ENCODE data around the gene ZNF93. TPM values are rescaled to one million over a fixed set of nuclear protein-coding genes. Genes with fewer than 3 reads are reported as not detected.
"Not testable (repeated sequence)": the region's sequence is repeated elsewhere in the genome, so short reads cannot be mapped to it uniquely, and the experiment has no call there.

The ZNF93 gene
- total and polyA plus RNA-seq, 2 donors: 5.8 to 23.1 TPM

DNA sequence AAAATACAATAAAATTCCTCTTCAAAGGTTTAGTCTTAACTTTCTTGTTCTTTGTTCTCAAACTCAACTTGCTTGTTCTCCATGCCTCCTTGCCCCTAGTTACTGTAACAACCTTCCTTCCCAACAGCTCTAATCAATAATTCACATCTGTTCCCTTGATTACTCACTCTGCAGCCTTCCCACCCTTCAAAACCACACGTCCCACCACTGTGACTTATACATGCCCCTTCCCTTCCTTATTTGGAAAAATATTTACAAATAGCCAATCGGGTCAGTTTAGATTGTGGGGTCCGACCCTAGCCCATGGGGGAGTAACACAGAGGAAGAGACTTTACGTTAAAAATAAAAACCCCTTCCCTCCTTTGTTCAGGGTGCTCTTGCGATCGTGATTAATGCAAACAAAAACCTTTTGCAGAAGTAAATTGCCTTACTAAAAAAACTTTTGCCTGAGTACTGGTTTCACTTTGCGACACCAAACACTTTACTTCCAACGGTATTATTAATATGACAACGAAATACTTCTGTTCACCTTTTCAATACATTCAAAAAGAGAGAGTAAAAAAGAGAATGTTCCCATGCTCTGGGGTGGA, 512 bp upstream of the ZNF93 start:
- Histone ChIP-seq H3K27ac (ENCODE audit: low read depth) (no peak overlapping the region), H3K4me3 (ENCODE audit: low read depth, low read length) (peak overlapping the region; percentile 54), H3K36me3 (ENCODE audit: insufficient read depth) (no peaks in the 10 kb centered on the region), H3K4me1 (ENCODE audit: insufficient read depth) (no peaks in the 10 kb centered on the region)
- no peak for DNase-seq (ENCODE audit: extremely low spot score)
- under 1% methylated on average over 9 of the region's 9 CpGs for WGBS

DNA sequence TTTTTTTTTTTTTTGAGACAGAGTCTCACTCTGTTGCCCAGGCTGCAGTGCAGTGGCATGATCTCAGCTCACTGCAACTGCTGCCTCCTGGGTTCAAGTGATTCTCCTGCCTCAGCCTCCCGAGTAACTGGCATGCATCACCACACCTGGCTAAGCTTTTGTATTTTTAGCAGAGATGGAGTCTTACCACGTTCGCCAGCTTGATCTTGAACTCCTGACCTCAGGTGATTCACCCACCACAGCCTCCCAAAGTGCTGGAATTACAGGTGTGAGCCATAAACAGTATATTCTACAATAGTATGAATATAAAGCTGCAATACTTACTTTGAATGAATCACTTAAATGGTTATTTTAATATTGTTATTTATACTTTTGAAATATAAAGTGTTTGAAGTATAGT, 6.8 kb downstream of the ZNF93 start:
- WGBS: 77% methylated on average over 3 of the region's 3 CpGs
- DNase-seq (ENCODE audit: extremely low spot score); H3K4me3 ChIP-seq (ENCODE audit: low read depth, low read length); H3K27ac ChIP-seq (ENCODE audit: low read depth); H3K4me1 ChIP-seq (ENCODE audit: insufficient read depth); H3K36me3 ChIP-seq (ENCODE audit: insufficient read depth): not testable (repeated sequence)

DNA sequence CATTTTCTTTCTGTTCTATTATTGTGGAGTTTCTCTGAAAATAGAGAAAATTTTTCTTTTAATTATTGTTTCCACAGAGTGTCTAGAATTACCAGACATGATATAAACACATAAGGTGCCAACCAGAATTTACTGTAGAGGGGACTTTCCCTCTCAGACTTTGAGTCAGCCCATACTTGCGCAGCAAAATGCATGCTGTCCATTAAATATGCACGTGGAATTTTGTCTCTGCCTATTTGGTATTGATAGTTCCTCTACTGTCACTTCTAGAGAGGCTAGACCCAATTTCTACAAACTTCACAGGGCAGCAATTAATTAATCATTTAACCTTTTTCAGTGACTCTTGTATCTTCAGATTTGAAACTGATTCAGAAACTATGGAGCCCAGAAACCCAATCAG, 8.9 kb downstream of the ZNF93 start:
- no peak for DNase-seq (ENCODE audit: extremely low spot score)
- 90% methylated on average over 2 of the region's 2 CpGs for WGBS
- H3K36me3 ChIP-seq (ENCODE audit: insufficient read depth): no peaks in the 10 kb centered on the region
- no peak overlapping the region for H3K4me3 ChIP-seq (ENCODE audit: low read depth, low read length)
- peaks cover 2% of the 10 kb centered on the region for H3K4me1 ChIP-seq (ENCODE audit: insufficient read depth)
- H3K27ac ChIP-seq (ENCODE audit: low read depth): no peak overlapping the region

DNA sequence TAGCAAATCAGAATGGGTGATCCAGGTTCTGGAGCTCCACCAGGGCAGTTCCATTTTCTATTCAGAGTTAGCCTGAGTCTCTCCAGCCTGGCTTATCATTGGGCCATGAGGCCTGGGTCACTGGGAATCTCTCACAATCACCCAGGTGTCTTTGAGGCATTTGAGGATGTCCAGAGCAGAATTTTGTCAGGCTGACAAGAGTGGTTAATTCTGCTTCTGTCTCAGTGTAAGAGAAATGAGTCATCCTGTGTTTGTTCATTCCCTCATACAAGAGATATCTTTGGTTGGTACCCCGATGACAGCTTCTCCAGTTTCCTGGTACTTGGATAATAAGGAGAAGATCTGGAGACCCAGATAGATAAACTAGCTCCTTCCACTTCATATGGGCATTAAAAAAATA, 10.4 kb downstream of the ZNF93 start:
- H3K27ac ChIP-seq (ENCODE audit: low read depth): no peak overlapping the region
- H3K36me3 ChIP-seq (ENCODE audit: insufficient read depth): no peaks in the 10 kb centered on the region
- no peak overlapping the region for H3K4me3 ChIP-seq (ENCODE audit: low read depth, low read length)
- H3K4me1 ChIP-seq (ENCODE audit: insufficient read depth): peaks cover 2% of the 10 kb centered on the region
- no peak for DNase-seq (ENCODE audit: extremely low spot score)
- WGBS: 55% methylated on average over 1 of the region's 1 CpG

DNA sequence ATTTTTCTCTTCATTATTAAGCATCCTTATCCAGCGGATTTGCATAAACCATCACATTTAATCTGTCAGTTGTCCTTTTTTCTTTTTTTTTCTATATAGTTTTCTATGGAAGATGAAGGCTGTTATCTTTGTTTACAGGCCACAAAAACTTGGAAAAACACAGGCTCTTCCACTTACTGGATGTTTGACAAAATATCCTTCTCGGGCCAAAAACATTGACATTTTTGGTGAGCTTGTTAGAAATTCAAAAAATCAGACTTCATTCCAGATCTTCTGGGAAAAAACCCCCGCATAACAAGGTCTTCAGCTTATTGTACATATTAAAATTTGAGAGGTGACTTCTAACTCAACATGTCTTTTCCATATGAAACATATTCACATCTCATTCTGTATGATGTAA, 13.8 kb downstream of the ZNF93 start:
- Histone ChIP-seq H3K4me1 (ENCODE audit: insufficient read depth) (peaks cover 2% of the 10 kb centered on the region), H3K27ac (ENCODE audit: low read depth) (no peak overlapping the region), H3K4me3 (ENCODE audit: low read depth, low read length) (no peak overlapping the region), H3K36me3 (ENCODE audit: insufficient read depth) (no peaks in the 10 kb centered on the region)
- no peak for DNase-seq (ENCODE audit: extremely low spot score)
- WGBS: 65% methylated on average over 3 of the region's 3 CpGs

DNA sequence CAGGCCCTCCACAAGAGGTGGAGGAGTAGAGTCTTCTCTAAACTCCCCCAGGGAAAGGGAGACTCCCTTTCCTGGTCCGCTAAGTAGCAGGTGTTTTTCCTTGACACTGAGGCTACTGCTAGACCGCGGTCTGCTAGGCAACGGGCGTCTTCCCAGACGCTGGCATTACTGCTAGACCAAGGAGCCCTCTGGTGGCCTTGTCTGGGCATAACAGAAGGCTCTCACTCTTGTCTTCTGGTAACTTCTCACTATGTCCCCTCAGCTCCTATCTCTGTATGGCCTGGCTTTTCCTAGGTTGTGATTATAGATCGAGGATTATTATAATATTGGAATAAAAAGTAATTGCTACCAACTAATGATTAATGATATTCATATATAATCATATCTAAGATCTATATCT, 29.7 kb downstream of the ZNF93 start:
- not testable (repeated sequence) for H3K4me1 ChIP-seq (ENCODE audit: insufficient read depth); H3K36me3 ChIP-seq (ENCODE audit: insufficient read depth); H3K4me3 ChIP-seq (ENCODE audit: low read depth, low read length); H3K27ac ChIP-seq (ENCODE audit: low read depth); DNase-seq (ENCODE audit: extremely low spot score)
- WGBS: 72% methylated on average over 7 of the region's 7 CpGs

DNA sequence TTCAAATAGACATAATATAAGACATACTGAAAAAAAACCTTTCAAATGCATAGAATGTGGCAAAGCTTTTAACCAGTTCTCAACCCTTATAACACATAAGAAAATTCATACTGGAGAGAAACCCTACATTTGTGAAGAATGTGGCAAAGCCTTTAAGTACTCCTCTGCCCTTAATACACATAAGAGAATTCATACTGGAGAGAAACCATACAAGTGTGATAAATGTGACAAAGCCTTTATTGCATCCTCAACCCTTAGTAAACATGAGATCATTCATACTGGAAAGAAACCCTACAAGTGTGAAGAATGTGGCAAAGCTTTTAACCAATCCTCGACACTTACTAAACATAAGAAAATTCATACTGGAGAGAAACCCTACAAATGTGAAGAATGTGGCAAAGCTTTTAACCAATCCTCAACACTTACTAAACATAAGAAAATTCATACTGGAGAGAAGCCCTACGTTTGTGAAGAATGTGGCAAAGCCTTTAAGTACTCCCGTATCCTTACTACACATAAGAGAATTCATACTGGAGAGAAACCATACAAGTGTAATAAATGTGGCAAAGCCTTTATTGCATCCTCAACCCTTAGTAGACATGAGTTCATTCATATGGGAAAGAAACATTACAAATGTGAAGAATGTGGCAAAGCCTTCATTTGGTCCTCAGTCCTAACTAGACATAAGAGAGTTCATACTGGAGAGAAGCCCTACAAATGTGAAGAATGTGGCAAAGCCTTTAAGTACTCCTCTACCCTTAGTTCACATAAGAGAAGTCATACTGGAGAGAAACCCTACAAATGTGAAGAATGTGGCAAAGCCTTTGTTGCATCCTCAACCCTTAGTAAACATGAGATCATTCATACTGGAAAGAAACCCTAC, 32.9 kb downstream of the ZNF93 start:
- not testable (repeated sequence) for H3K36me3 ChIP-seq (ENCODE audit: insufficient read depth); H3K27ac ChIP-seq (ENCODE audit: low read depth); H3K4me1 ChIP-seq (ENCODE audit: insufficient read depth); DNase-seq (ENCODE audit: extremely low spot score); H3K4me3 ChIP-seq (ENCODE audit: low read depth, low read length)
- 96% methylated on average over 3 of the region's 3 CpGs for WGBS

DNA sequence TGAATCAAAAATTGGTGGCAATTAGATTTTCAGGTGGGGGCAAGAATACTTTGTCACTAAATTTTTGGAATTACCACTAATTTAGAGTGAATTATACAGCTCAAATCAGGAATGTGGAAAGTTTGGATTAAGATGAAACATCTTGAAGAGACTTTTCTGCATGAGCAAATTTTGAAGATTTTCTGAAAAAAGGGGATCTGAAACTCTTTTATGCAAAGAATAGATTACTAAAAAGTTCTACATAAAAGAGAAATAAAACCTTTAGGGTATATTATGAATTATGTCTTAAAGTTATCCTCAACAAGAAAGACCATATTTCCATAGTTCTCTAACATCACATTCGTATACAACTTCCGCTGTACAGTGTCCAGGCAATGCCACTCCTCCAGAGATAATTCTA, 36.7 kb downstream of the ZNF93 start:
- no peak for DNase-seq (ENCODE audit: extremely low spot score)
- WGBS: 92% methylated on average over 2 of the region's 2 CpGs
- no peak overlapping the region for H3K27ac ChIP-seq (ENCODE audit: low read depth)
- H3K4me3 ChIP-seq (ENCODE audit: low read depth, low read length): no peak overlapping the region
- no peaks in the 10 kb centered on the region for H3K4me1 ChIP-seq (ENCODE audit: insufficient read depth)
- H3K36me3 ChIP-seq (ENCODE audit: insufficient read depth): no peaks in the 10 kb centered on the region

DNA sequence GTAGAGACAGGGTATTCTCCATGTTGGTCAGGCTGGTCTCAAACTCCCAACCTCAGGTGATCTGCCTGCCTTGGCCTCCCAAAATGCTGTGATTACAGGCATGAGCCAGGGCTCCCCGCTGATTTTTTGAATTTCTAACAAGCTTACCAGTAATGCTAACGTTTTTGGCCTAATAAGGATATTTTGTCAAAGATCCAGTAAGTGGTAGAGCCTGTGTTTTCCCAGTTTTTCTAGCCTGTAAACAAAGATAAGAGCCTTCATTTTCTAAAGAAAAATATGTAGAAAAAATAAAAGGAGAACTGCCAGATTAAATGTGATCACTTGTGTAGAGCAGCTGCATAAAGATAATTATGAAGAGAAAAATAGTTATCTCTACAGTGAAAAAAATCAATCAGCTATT, 37.7 kb downstream of the ZNF93 start:
- no peak overlapping the region for H3K27ac ChIP-seq (ENCODE audit: low read depth)
- 21% methylated on average over 2 of the region's 2 CpGs for WGBS
- H3K4me3 ChIP-seq (ENCODE audit: low read depth, low read length): no peak overlapping the region
- no peaks in the 10 kb centered on the region for H3K4me1 ChIP-seq (ENCODE audit: insufficient read depth)
- DNase-seq (ENCODE audit: extremely low spot score): no peak
- no peaks in the 10 kb centered on the region for H3K36me3 ChIP-seq (ENCODE audit: insufficient read depth)

DNA sequence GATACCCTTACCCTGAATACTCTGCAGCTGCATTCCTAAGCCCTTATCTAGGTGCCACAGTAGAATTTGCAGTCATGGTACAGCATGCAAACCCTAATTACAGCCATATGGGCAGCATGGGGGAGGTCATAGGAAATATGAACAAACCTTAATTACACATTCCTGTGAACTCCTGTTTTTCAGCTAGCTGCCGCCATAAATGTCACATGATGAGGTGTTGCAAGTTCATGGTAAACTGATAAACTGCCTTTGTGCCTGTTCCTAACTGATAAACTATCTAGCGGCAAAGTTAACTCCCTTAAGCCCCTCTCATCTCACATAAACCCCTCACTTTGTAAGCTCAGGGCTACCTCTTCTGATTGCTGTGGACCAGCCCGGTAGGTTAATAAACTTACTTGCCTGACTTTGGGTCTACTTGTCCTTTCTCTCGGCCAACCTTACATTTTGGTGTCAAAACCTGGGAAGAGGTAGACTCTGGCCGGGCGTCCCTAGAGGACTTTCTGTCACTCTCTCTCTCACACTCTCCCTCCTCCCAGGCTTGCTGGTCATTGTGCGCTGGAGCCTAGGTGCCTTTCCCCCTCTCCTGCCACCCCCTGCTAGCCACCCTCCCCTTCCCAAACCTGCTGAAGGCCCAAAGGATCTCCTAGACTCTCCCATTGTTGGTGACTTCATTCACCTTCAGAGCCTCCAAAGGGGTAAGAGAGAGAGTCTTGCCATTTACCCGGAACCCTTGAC, 43.3 kb downstream of the ZNF93 start:
- WGBS: 58% methylated on average over 8 of the region's 8 CpGs
- no peak for DNase-seq (ENCODE audit: extremely low spot score)

DNA sequence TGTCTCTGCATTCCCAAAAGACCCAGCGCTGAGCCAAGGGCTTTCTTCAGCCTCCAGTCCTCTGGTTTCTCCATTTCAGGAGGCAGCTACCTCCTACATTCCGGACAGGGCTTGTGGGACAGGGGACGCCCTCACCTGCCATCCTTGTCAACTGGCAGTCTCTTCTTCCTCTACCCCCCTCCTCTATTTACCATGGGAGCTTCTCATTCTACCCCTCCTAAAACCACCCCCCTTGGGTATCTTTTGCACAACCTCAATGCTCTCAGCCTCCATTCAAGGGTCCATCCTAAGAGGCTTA, 43.8 kb downstream of the ZNF93 start:
- no peak overlapping the region for H3K27ac ChIP-seq (ENCODE audit: low read depth)
- WGBS: 95% methylated on average over 3 of the region's 3 CpGs
- H3K4me1 ChIP-seq (ENCODE audit: insufficient read depth): no peaks in the 10 kb centered on the region
- no peak for DNase-seq (ENCODE audit: extremely low spot score)
- no peaks in the 10 kb centered on the region for H3K36me3 ChIP-seq (ENCODE audit: insufficient read depth)
- no peak overlapping the region for H3K4me3 ChIP-seq (ENCODE audit: low read depth, low read length)

More for the DNA sequence above, 43.3 kb downstream of the ZNF93 start:
- Histone ChIP-seq H3K36me3 (ENCODE audit: insufficient read depth) (no peaks in the 10 kb centered on the region), H3K4me3 (ENCODE audit: low read depth, low read length) (no peak overlapping the region), H3K27ac (ENCODE audit: low read depth) (no peak overlapping the region), H3K4me1 (ENCODE audit: insufficient read depth) (no peaks in the 10 kb centered on the region)

DNA sequence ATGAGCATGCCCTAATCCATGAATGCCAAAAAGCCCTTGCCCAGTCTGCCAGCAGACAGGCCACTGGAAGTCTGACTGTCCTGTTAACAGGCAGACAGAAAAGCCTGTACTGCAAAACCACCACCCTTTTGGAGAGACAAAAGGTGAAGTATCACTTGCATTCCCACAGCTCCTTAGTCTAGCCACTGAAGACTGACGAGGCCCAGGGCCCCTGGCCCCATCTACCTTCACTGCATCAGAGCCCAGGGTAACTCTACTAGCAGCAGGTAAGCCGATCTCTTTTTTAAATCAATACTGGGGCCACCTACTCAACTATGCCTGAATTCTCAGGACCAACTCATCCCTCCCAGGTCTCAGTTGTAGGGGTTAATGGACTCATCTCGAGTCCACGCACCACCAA, 45.5 kb downstream of the ZNF93 start:
- Histone ChIP-seq H3K4me1 (ENCODE audit: insufficient read depth) (no peaks in the 10 kb centered on the region), H3K27ac (ENCODE audit: low read depth) (no peak overlapping the region), H3K36me3 (ENCODE audit: insufficient read depth) (no peaks in the 10 kb centered on the region), H3K4me3 (ENCODE audit: low read depth, low read length) (no peak overlapping the region)
- 86% methylated on average over 4 of the region's 4 CpGs for WGBS
- no peak for DNase-seq (ENCODE audit: extremely low spot score)

DNA sequence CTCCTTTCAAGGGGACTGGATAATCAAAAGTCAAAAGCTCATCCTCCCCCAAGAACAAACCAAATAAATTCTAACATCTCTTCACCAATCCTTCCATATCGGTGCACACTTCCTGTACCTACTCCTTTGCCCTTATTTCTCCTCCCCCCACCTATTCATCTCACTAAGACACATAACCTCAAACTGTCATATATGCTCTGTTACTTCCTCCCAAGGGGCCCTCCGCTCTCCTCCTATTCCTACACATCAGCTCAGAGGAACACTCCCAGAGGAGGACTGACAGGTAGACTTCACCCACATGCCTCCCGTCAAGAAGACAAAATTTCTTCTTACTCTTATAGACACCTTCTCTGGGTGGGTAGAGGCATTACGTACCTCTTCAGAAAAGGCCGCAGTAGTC, 48.1 kb downstream of the ZNF93 start:
- WGBS: 93% methylated on average over 5 of the region's 5 CpGs
- Histone ChIP-seq H3K4me3 (ENCODE audit: low read depth, low read length) (no peak overlapping the region), H3K36me3 (ENCODE audit: insufficient read depth) (no peaks in the 10 kb centered on the region), H3K4me1 (ENCODE audit: insufficient read depth) (no peaks in the 10 kb centered on the region), H3K27ac (ENCODE audit: low read depth) (no peak overlapping the region)
- DNase-seq (ENCODE audit: extremely low spot score): no peak

DNA sequence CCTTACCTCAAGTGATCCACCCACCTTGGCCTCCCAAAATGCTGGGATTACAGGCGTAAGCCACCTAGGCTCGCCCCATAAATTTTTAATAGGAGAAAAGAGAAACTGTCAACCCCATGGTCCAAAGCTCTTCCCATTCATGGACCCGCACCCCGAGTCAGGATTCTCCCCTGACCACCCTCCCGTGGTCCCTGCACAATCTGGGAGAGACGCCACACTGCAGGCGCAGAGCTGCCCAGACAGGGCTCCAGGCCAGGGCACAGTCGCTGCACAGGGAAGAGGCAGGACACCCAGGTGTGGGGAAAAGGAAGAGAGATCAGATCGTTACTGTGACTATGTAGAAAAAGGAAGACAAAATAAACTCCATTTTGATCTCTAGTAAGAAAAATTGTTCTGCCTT, 54.5 kb downstream of the ZNF93 start:
- Histone ChIP-seq H3K27ac (ENCODE audit: low read depth) (no peak overlapping the region), H3K36me3 (ENCODE audit: insufficient read depth) (no peaks in the 10 kb centered on the region), H3K4me1 (ENCODE audit: insufficient read depth) (no peaks in the 10 kb centered on the region), H3K4me3 (ENCODE audit: low read depth, low read length) (no peak overlapping the region)
- DNase-seq (ENCODE audit: extremely low spot score): no peak
- 92% methylated on average over 9 of the region's 9 CpGs for WGBS
